ENCODE measurements around the gene SH3PXD2A.
"Not testable (repeated sequence)": the region's sequence is repeated elsewhere in the genome, so short reads cannot be mapped to it uniquely, and the experiment has no call there.

SH3PXD2A gene

DNA sequence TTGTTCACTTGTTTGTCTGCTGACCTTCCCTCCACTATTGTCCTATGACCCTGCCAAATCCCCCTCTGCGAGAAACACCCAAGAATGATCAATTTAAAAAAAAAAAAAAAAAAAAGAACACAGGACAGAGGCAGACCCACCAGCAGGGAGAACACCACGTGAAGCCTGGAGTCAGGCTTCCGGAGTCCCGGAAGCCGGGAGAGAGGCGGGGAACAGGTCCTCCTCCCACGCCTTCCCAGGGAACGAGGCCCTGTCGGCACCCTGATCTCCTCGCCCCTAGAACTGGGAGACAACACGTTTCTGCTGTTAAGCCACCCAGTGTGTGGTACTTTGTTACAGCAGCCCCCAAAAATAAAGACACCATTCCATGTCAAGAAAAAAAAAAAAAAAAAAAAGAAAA, 247.3 kb downstream of the SH3PXD2A start:
- not testable (repeated sequence) for ATAC-seq (replicated peaks); H3K27ac Mint-ChIP-seq; DNase-seq; H3K4me1 Mint-ChIP-seq (ENCODE audit: low read depth in 2 of 2); H3K9me3 Mint-ChIP-seq; H3K4me3 Mint-ChIP-seq; H3K36me3 Mint-ChIP-seq (ENCODE audit: insufficient read depth); H3K27me3 Mint-ChIP-seq

DNA sequence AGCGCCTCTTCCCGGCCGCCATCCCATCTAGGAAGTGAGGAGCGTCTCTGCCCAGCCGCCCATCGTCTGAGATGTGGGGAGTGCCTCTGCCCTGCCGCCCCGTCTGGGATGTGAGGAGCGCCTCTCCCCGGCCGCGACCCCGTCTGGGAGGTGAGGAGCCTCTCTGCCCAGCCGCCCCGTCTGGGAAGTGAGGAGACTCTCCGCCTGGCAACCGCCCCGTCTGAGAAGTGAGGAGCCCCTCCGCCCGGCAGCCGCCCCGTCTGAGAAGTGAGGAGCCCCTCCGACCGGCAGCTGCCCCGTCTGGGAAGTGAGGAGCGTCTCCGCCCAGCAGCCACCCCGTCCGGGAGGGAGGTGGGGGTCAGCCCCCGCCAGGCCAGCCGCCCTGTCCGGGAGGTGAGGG, 248.3 kb downstream of the SH3PXD2A start:
- not testable (repeated sequence) for H3K27ac Mint-ChIP-seq; ATAC-seq (replicated peaks); H3K27me3 Mint-ChIP-seq; H3K4me1 Mint-ChIP-seq (ENCODE audit: low read depth in 2 of 2); H3K9me3 Mint-ChIP-seq; H3K4me3 Mint-ChIP-seq; H3K36me3 Mint-ChIP-seq (ENCODE audit: insufficient read depth); DNase-seq

DNA sequence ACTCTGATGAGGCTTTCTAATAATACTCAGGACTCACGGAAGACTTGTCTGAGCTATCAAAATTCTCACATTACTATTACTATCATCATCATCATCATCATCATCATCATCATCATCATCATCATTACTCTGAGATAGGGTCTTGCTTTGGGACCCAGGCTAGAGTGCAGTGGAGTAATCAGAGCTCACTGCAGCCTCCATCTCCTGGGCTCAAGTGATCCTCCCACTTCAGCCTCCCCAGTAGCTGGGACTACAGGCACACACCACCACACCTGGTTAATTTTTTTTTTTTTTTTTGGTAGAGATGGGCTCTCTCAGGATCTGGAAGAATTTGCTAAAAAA, 249.3 kb downstream of the SH3PXD2A start:
- not testable (repeated sequence) for H3K4me3 Mint-ChIP-seq; H3K27ac Mint-ChIP-seq; H3K27me3 Mint-ChIP-seq; DNase-seq; H3K9me3 Mint-ChIP-seq; ATAC-seq (replicated peaks); H3K36me3 Mint-ChIP-seq (ENCODE audit: insufficient read depth); H3K4me1 Mint-ChIP-seq (ENCODE audit: low read depth in 2 of 2)

DNA sequence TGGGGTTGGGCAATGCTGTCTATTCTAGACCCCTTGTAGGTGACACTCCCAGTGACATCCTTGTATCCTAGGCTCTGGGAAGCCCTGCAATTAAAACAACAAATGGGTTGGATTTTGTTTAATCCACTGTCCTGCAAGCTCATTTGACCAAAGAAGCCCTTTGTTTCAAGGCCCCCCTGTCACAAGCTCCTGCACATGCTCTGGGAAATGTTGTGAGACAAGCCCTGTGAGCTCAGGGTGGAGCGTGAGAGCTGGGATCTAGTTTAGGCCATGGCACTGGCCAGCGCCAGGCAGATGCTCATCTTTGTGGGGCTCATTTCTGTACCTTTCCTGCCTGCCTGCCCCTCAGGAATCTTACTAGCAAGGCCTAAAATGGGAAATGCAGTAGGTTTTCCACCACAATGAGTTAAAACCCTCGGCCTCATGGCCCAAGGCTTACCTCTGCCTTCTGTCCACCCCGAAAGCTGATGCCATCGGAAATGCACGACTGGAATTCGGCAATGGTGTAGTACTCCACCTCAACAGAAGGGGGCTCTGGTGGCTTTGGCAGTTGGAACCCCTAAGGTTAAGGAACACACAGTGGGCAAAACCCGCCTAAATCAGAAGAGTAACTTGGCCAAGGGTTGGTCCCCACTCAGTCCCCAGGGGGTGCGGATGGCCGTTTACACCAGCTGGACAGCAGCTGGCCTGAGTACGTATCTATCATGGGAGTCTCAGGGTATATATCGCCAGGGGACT, 249.8 kb downstream of the SH3PXD2A start:
- peak; percentile 24 to 46 (median 36) for DNase-seq
- Mint-ChIP-seq H3K4me3 (no peak overlapping the region), H3K4me1 (ENCODE audit: low read depth in 2 of 2) (no peaks in the 10 kb centered on the region), H3K27me3 (no peaks in the 10 kb centered on the region), H3K36me3 (ENCODE audit: insufficient read depth) (peaks cover 4% of the 10 kb centered on the region), H3K27ac (no peak overlapping the region), H3K9me3 (no peaks in the 10 kb centered on the region)
- peak; percentile 39 for ATAC-seq (replicated peaks)

DNA sequence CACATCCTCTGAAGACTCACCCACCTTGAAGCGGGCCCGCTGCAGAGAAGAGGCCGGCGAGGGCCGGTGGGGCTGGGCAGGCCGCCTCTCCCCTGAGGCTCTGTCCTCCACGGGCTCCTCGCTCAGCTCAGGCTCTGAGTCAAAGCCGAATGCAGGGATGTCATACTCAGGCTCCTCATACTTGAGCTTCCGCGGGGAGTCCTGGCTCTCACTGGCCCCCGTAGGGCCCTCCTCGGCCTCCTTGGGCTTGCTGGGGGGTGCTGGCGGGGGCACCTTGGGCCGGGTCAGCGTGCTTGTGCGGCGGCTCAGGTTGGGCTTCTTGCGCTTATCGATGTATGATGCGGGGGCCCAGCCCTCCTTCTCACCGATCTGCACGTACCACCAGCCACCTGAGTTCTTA, 252.0 kb downstream of the SH3PXD2A start:
- ATAC-seq (replicated peaks) (no peak), DNase-seq (no peak)
- Mint-ChIP-seq H3K27ac (no peak overlapping the region), H3K4me3 (no peak overlapping the region), H3K27me3 (no peaks in the 10 kb centered on the region), H3K36me3 (ENCODE audit: insufficient read depth) (peaks cover 4% of the 10 kb centered on the region), H3K4me1 (ENCODE audit: low read depth in 2 of 2) (no peaks in the 10 kb centered on the region), H3K9me3 (no peaks in the 10 kb centered on the region)

DNA sequence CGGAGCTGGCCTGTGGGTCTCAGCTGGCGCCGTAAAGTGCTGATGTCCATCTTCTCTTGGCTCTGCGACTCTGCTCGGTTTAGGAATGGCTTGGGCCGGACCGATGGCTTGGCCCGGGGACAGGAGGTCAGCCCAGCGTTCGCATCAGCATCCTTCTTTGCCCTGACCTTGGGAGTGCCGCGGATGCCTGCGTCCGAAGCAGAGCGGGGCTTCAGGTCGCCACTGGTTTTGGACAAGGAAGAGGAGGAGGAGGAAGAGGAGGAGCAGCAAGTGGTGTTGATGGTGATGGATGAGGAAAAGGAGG, 252.6 kb downstream of the SH3PXD2A start:
- Mint-ChIP-seq H3K9me3 (no peaks in the 10 kb centered on the region), H3K4me3 (no peak overlapping the region), H3K27me3 (no peaks in the 10 kb centered on the region), H3K4me1 (ENCODE audit: low read depth in 2 of 2) (no peaks in the 10 kb centered on the region), H3K36me3 (ENCODE audit: insufficient read depth) (no peaks in the 10 kb centered on the region), H3K27ac (peak overlapping the region in 1 of 2 donors; percentile 31)
- DNase-seq (no peak), ATAC-seq (replicated peaks) (no peak)

DNA sequence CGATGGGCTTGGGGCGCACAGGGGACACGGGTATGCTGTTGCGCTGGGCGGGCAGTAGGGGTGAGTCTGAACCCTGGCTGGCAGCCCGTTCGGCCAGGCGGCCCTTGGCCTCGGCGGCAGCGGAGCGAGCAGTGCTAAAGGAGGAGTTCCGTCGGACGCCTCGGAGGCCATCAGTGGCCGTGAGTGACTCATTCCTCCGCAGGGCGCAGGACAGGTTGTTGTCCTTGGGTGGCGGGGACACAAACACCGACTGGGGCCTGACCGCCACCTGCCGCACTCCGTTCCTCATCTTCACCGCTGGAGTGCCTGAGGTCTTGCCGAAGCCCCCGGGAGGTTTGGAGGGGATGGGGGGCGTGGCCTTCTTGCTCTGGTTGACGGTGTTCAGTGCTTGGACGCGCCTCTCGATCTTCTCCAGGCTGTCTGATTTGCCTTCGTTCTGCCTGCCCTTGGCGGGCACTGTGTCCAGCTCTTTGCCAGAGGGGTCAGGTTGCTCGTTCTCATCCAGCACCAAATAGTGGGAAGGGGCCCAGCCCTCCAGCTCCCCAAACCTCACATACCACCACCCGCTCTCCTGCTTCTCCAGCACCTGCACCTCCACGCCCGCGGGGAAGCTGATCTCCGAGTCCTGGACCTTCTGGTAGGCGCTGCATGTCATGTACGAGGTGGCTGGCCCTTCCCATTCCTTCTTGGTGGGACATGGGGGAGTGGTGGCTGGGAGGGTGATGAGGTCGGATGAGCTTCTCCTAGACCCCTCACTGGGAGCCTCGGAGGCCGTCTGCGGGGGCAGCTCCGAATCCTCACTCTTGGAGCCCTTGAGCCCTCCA, 253.1 kb downstream of the SH3PXD2A start:
- no peaks in the 10 kb centered on the region for H3K27me3 Mint-ChIP-seq
- H3K9me3 Mint-ChIP-seq, result no peaks in the 10 kb centered on the region
- ATAC-seq (replicated peaks) (no peak), DNase-seq (no peak)
- no peaks in the 10 kb centered on the region for H3K36me3 Mint-ChIP-seq (ENCODE audit: insufficient read depth)
- H3K4me3 Mint-ChIP-seq, result no peak overlapping the region
- no peaks in the 10 kb centered on the region for H3K4me1 Mint-ChIP-seq (ENCODE audit: low read depth in 2 of 2)
- peak overlapping the region; percentile 31 to 42 for H3K27ac Mint-ChIP-seq

DNA sequence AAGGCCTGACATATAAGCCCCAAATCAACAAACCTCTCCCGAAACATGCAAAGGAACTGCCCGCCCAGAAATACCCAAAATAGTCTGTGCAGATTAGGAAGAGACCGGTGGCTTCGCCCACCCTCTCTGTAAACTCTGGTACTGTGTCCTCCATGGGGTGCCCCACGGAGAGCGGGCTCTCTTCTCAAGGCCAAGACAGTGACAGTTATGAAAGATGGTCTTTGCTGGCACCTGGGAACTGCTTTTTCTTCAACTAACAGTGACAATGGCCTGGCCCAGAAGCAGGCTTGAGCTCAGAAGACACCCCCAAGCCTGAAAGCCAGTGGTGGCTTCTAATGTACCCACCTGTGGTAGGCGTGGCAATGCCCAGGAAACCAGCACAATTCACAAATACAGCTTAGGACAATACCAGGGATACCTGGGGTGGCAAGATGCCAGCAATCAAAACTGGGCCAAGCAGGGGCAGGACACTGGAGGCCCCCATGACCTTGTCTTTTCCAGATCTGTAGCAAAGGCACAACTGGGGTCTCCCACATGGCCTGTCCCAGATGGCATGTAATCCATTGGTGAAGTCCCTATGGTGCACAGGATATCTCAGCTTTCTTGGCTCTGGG, 254.3 kb downstream of the SH3PXD2A start:
- DNase-seq (no peak), ATAC-seq (replicated peaks) (no peak)
- Mint-ChIP-seq H3K9me3 (no peaks in the 10 kb centered on the region), H3K4me1 (ENCODE audit: low read depth in 2 of 2) (no peaks in the 10 kb centered on the region), H3K27ac (no peak overlapping the region), H3K4me3 (no peak overlapping the region), H3K36me3 (ENCODE audit: insufficient read depth) (no peaks in the 10 kb centered on the region), H3K27me3 (no peaks in the 10 kb centered on the region)

DNA sequence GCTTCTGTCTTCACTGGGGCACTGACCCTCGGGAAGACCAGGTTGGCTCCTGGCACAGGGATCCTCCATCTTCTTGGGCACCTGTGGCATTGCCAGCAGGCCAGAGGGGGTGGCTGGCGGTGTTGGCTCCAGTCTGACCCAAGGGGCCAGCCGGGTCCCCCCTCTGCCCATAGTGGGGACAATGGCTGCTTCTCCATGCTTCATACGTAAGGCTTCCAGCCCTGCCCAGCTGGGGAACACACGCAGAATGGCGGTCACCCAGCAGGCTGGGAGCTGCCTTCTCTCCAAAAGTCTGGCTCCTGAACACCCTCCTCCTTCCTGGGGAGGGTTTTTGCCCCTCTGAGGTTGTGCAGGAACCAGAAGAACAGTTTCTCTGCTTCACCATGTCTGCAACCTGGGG, 255.1 kb downstream of the SH3PXD2A start:
- H3K4me1 Mint-ChIP-seq (ENCODE audit: low read depth in 2 of 2), result no peaks in the 10 kb centered on the region
- DNase-seq (no peak), ATAC-seq (replicated peaks) (no peak)
- H3K36me3 Mint-ChIP-seq (ENCODE audit: insufficient read depth), result no peaks in the 10 kb centered on the region
- H3K27ac Mint-ChIP-seq, result no peak overlapping the region
- no peaks in the 10 kb centered on the region for H3K9me3 Mint-ChIP-seq
- H3K27me3 Mint-ChIP-seq, result no peaks in the 10 kb centered on the region
- no peak overlapping the region for H3K4me3 Mint-ChIP-seq

DNA sequence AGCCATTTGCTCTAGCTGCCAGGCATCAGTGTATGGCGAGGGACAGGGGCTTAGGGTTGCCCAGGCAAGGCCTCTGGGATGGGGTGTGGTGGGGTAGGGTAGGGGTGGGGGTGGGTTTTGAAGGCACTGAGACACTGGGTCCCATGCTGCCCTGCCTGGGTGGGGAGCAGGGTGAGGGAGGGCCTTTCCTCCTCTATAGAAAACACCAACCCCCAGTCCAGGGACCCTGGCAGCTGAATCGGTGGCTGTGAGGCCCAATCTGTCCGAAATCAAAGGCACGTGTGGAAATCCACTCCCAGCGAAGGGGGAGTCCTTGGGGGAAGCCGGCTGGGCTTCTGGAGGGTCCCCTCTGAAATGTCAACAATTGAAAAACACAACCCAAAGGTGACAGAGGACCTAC, 255.5 kb downstream of the SH3PXD2A start:
- H3K36me3 Mint-ChIP-seq (ENCODE audit: insufficient read depth), result no peaks in the 10 kb centered on the region
- no peak for DNase-seq
- no peaks in the 10 kb centered on the region for H3K4me1 Mint-ChIP-seq (ENCODE audit: low read depth in 2 of 2)
- H3K9me3 Mint-ChIP-seq, result no peaks in the 10 kb centered on the region
- no peaks in the 10 kb centered on the region for H3K27me3 Mint-ChIP-seq
- no peak overlapping the region for H3K27ac Mint-ChIP-seq
- no peak for ATAC-seq (replicated peaks)
- H3K4me3 Mint-ChIP-seq, result no peak overlapping the region

DNA sequence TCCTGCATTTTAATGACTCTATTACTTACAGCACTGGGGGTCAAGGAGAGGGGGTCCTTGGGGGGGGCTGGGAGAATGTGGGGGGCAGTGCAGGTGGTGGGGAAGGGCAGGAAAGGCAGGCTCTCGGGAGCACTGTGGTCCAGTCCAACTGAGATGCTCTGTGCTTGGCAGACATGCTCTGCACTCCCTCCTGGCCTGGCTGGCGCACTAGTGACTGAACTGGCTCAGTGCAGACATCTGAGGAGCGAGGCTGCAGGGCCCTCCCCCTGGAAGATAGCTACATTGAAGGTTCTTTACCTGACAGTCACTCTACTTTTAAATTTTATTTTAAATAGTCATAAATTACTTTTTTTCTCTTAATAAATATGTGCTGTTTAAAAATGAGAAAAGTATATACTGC, 256.2 kb downstream of the SH3PXD2A start:
- Mint-ChIP-seq H3K27ac (no peak overlapping the region), H3K4me1 (ENCODE audit: low read depth in 2 of 2) (no peaks in the 10 kb centered on the region), H3K36me3 (ENCODE audit: insufficient read depth) (no peaks in the 10 kb centered on the region), H3K9me3 (no peaks in the 10 kb centered on the region), H3K4me3 (no peak overlapping the region), H3K27me3 (no peaks in the 10 kb centered on the region)
- ATAC-seq (replicated peaks) (no peak), DNase-seq (no peak)

DNA sequence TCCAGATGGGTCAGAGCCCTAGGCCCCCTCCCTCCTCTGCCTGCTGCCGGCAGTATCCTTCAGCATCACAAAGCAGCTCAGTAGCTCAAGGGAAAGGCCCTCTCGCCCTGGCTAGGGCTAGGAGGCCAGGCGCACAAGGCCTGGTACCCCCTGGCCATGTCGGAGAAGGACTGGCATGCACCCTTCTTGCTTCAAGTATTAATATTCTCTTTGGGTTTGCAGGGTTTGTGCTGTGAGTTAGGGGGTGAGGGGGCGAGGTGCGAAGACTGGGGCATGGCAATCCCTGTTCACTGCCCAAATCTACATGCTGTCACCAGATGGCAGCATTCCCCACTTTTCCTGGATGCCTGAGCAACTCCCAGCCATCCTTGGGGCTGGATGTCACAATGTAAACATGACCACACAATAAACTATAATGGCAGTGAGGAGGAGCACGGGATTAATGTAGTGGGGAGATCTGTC, 256.7 kb downstream of the SH3PXD2A start:
- Mint-ChIP-seq H3K27me3 (no peaks in the 10 kb centered on the region), H3K27ac (no peak overlapping the region), H3K9me3 (no peaks in the 10 kb centered on the region), H3K4me3 (no peak overlapping the region), H3K4me1 (ENCODE audit: low read depth in 2 of 2) (no peaks in the 10 kb centered on the region), H3K36me3 (ENCODE audit: insufficient read depth) (no peaks in the 10 kb centered on the region)
- DNase-seq, result no peak
- ATAC-seq (replicated peaks), result no peak

DNA sequence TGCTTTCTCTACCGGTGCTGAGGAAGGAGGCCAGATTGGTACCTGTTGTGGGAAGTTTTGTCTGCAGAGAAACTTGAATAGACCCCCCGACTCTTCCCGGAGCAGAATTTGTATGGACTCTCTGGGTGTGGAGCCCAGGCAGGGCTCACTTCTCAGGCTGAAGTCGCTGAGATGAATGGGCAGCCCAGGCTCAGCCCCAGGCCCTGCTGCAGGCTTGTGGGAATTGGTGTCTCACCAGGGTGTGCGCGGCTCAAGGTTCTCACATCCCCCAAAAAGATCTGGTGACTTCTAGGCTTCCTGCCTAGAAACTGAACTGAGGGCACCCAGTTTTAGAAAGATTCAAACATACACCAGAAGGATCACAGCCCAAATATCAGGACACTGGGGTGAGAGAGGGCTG, 258.4 kb downstream of the SH3PXD2A start:
- no peaks in the 10 kb centered on the region for H3K36me3 Mint-ChIP-seq (ENCODE audit: insufficient read depth)
- DNase-seq (no peak), ATAC-seq (replicated peaks) (no peak)
- no peaks in the 10 kb centered on the region for H3K27me3 Mint-ChIP-seq
- no peaks in the 10 kb centered on the region for H3K9me3 Mint-ChIP-seq
- H3K4me1 Mint-ChIP-seq (ENCODE audit: low read depth in 2 of 2), result no peaks in the 10 kb centered on the region
- no peak overlapping the region for H3K27ac Mint-ChIP-seq
- H3K4me3 Mint-ChIP-seq, result no peak overlapping the region

Data from effector memory CD8-positive, alpha-beta T cell (primary cell).